ENCODE data around the gene RSKR. TPM values are rescaled to one million over a fixed set of nuclear protein-coding genes. Genes with fewer than 3 reads are reported as not detected.
"Not testable (repeated sequence)": the region's sequence is repeated elsewhere in the genome, so short reads cannot be mapped to it uniquely, and the experiment has no call there.

The RSKR gene
- total RNA-seq, 6 donors from 2014 or later: 7.9 to 49.2 (median 11.7) TPM

DNA sequence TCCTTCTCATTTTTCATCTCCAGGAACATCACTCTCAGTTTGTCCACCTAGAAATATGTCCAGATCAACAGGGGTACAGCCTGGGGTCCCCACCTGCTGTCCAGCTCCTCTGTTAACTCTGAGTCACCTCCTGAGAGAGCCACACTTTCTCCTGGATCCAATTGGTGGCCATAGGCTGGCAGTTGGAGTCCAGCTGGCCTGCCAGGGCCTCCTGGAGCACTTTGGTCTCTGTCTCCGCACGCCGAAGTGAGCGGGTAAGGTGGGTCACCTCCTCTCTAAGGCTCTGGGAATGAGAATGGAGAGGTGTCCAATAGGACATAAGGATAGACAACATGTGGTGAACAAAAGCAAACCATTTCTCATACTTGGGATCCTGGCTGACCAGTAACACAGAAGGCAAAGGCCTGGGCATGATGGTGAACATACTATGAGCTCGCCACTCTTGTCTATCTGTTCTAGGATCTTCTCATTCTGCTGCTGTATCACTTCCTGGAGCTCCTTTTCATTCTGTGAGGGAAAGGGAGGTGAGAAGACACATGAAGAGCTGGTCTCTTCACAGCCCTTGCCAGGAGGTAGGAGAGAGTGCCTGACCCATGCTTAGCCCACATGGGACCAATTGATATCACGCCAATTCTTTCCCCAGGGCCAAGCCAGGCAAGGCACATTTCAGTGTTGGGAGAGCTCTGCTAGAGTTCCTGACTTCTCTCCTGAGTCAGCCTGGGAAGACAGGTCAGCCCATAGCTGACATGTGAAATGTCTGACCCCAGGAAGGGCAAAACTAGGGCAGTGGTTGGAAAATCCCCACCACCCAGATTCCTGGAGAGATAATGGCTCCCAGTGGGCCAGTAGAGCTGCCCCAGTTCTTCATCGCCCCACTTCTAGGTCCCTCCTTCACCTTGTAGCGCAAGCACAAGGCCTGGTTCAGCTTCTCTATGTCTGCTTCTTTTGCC lies 35.5 kb downstream of the RSKR start:
- TF ChIP-seq POLR2AphosphoS5 (IDR thresholded peaks at IDR 0.05) (no peak), POLR2A (IDR thresholded peaks at IDR 0.05) (no peak), EP300 (IDR thresholded peaks at IDR 0.05) (no peak)
- TF ChIP-seq, protein P1, sequence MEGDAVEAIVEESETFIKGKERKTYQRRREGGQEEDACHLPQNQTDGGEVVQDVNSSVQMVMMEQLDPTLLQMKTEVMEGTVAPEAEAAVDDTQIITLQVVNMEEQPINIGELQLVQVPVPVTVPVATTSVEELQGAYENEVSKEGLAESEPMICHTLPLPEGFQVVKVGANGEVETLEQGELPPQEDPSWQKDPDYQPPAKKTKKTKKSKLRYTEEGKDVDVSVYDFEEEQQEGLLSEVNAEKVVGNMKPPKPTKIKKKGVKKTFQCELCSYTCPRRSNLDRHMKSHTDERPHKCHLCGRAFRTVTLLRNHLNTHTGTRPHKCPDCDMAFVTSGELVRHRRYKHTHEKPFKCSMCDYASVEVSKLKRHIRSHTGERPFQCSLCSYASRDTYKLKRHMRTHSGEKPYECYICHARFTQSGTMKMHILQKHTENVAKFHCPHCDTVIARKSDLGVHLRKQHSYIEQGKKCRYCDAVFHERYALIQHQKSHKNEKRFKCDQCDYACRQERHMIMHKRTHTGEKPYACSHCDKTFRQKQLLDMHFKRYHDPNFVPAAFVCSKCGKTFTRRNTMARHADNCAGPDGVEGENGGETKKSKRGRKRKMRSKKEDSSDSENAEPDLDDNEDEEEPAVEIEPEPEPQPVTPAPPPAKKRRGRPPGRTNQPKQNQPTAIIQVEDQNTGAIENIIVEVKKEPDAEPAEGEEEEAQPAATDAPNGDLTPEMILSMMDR (IDR thresholded peaks at IDR 0.05): no peak
- Histone ChIP-seq H3K36me3 (peaks cover 0 to under 1% (median 0%) of the 10 kb centered on the region in 4 donors), H3K4me3 (no peak overlapping the region), H3K27me3 (no peaks in the 10 kb centered on the region), H3K9me3 (no peaks in the 10 kb centered on the region), H3K4me1 (peaks cover 8 to 12% (median 9%) of the 10 kb centered on the region in 4 donors), H3K27ac (no peak overlapping the region)
- 96 to 99% methylated on average over 8 of the region's 8 CpGs for WGBS, 2 donors
- DNase-seq (no peak), ATAC-seq (ENCODE audit: low FRiP score in 2 of 2) (no peak)

DNA sequence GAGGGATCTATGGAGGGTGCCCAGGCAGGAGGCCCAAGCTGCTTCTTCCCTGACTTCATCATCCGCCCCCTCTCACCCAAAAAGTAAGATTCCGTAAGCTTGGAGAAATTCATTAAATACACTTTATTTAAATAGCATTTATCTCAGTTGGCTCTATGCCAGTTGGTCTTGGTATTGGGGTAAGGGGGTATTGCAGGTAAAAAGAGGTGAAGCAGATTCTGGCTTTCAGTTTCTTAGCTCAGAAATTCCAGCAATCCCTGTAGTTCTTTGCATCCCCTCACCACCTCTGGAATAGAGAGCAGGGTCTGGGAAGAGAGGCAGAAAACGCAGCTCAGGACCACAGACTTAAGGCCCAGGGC lies 36.5 kb downstream of the RSKR start:
- Histone ChIP-seq H3K36me3 (no peaks in the 10 kb centered on the region), H3K27ac (peak overlapping the region in 2 of 4 donors; percentile 52 to 63), H3K9me3 (no peaks in the 10 kb centered on the region), H3K4me1 (peaks cover 9 to 12% (median 10%) of the 10 kb centered on the region in 4 donors), H3K27me3 (no peaks in the 10 kb centered on the region), H3K4me3 (peak overlapping the region in 1 of 4 donors; percentile 40)
- 100% methylated on average over 3 of the region's 3 CpGs for WGBS, 2 donors
- ATAC-seq (ENCODE audit: low FRiP score in 2 of 2) (no peak), DNase-seq (no peak)
- no peak for TF ChIP-seq POLR2AphosphoS5 (IDR thresholded peaks at IDR 0.05)
- no peak for TF ChIP-seq POLR2A (IDR thresholded peaks at IDR 0.05)
- TF ChIP-seq EP300 (IDR thresholded peaks at IDR 0.05): no peak
- TF ChIP-seq, protein P1 (IDR thresholded peaks at IDR 0.05): no peak

DNA sequence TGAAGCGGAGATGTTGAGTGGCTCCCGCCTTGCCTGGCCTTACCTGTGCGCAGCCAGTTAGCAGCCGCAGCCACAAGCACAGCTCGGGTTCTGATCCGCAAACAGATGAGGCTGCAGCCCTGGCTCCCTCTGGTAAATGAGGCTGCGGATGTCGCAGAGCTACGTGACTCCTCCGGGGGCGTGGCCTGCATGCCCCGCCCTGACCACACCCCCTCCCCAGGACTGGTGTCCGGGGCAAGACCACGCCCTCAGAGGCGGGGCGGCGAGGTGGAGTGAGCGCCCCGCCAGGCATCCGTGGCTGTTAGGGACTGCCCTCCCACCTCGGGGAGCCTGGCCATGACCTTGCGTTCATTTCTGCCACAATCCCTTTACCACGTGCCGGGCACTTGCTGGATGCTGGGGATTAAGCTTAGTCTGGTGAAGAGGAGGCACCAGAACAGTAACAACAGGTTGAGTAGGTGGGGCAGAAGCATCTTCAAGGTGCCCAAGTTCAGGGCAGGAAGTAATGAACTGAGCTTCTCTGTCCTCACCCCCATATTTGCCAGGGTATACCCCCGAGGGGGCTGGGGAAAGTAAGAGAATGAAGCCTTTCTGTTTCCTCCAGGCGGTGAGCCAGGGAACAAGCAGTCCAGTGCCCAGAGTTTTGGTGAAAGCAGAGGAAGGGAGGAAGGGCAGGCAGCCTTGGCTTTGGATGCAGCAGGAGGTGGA lies 37.1 kb downstream of the RSKR start, which contains the start of gene ALDOC:
TSS of gene ALDOC (minus strand) at position 138 of the 708 bp plus-strand sequence. CDS start 1,363 bp downstream, outside the sequence.
- H3K27me3 ChIP-seq: no peaks in the 10 kb centered on the region
- ATAC-seq (ENCODE audit: low FRiP score in 2 of 2) (peak; percentile 98), DNase-seq (peak; percentile 100)
- TF ChIP-seq EP300 (IDR thresholded peaks at IDR 0.05) (no peak), POLR2A (IDR thresholded peaks at IDR 0.05) (peak in 2 of 4 donors; percentile 91 to 96), POLR2AphosphoS5 (IDR thresholded peaks at IDR 0.05) (peak; percentile 58 to 97)
- TF ChIP-seq, protein P1 (IDR thresholded peaks at IDR 0.05): no peak
- H3K36me3 ChIP-seq: no peaks in the 10 kb centered on the region
- H3K27ac ChIP-seq: peak within 1 kb of the TSS in 2 of 4 donors; percentile 52 to 63
- WGBS, 2 donors: 8 to 18% methylated on average over 4 to 17 of the region's 26 CpGs
- H3K4me1 ChIP-seq: peaks cover 10 to 16% (median 16%) of the 10 kb centered on the region in 4 donors
- no peaks in the 10 kb centered on the region for H3K9me3 ChIP-seq
- H3K4me3 ChIP-seq: peak within 1 kb of the TSS in 3 of 4 donors; percentile 23 to 42 (median 40)

DNA sequence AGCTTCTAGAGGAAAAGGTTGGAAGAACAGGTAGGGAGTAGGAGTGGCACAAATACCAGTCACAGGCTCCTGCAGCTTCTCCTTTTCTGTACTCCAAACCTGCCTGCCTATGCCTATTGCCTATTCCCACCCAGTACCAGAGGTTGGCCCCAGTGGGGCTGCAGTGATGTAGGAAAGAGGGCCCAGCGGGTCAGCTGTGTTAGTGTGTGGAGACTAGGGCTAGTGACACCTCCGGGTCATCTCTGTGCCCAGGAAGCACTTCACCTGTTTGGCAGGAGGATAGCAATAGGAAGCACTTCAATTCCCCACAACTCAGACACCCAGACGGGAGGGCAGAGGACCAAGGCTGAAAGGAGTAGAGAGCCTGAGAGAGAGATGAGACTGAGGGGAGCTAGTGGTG lies 38.0 kb downstream of the RSKR start:
- H3K4me3 ChIP-seq: not testable (repeated sequence)
- peaks cover 13 to 18% (median 17%) of the 10 kb centered on the region in 4 donors for H3K4me1 ChIP-seq

More for the DNA sequence above, 38.0 kb downstream of the RSKR start:
- not testable (repeated sequence) for H3K9me3 ChIP-seq; ATAC-seq (ENCODE audit: low FRiP score in 2 of 2); H3K27me3 ChIP-seq; H3K27ac ChIP-seq; H3K36me3 ChIP-seq; DNase-seq
- 72 to 83% methylated on average over 3 of the region's 3 CpGs for WGBS, 2 donors
